HG02840 (cell line): ENCODE measurements around the gene SLC2A4RG.
A peak's percentile ranks its signal among the peaks of the same experiment; 100 is the strongest.

Experiments
- ATAC-seq: cut with Tn5 transposase; IDR thresholded peaks from one replicate; pipeline ENCODE4 v1.9.1; 2021; ENCODE audit warnings: mild to moderate bottlenecking, moderate library complexity, moderate number of reproducible peaks; ENCODE audit not compliant: unreplicated experiment, low FRiP score

Gene SLC2A4RG

GRCh38 chr20:63739130-63740069, at the start of gene SLC2A4RG:
SLC2A4RG (plus strand) TSS chr20:63739776; CDS start chr20:63739913, 137 bp downstream.
- peak; percentile 51 for ATAC-seq

GRCh38 chr20:63690003-63690897, 49.3 kb upstream of the SLC2A4RG start:
- no peak for ATAC-seq

GRCh38 chr20:63690898-63691710, 48.5 kb upstream of the SLC2A4RG start:
- ATAC-seq = no peak

GRCh38 chr20:63691711-63692435, 47.7 kb upstream of the SLC2A4RG start:
- no peak for ATAC-seq

DNA sequence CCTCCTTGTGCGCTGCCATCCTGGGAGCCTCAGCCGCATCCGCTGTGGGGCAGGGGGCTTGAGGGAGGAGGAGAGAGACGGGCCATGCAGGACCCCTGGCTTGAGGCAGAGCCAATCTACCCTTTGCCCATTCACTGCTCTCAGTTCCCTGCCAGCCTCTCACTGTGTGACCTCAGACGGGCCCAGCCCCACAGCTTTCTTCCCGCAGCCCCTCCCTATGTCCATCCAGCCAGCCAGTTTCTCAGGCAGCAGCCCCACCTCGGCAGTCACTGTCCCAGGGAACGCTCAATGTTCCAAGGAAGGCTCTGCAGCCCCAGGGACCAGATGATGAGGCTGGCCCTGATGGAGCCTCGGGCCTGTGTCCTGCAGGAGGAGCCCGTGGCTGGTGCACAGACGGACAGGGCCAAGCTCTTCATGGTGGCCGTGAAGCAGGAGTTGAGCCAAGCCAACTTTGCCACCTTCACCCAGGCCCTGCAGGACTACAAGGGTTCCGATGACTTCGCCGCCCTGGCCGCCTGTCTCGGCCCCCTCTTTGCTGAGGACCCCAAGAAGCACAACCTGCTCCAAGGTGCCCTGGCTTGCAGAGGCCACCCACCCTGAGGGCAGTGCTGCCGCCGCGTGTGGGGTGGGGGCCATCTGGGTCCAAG, 47.0 kb upstream of the SLC2A4RG start:
- no peak for ATAC-seq

GRCh38 chr20:63693083-63693732, 46.4 kb upstream of the SLC2A4RG start:
- no peak for ATAC-seq

DNA sequence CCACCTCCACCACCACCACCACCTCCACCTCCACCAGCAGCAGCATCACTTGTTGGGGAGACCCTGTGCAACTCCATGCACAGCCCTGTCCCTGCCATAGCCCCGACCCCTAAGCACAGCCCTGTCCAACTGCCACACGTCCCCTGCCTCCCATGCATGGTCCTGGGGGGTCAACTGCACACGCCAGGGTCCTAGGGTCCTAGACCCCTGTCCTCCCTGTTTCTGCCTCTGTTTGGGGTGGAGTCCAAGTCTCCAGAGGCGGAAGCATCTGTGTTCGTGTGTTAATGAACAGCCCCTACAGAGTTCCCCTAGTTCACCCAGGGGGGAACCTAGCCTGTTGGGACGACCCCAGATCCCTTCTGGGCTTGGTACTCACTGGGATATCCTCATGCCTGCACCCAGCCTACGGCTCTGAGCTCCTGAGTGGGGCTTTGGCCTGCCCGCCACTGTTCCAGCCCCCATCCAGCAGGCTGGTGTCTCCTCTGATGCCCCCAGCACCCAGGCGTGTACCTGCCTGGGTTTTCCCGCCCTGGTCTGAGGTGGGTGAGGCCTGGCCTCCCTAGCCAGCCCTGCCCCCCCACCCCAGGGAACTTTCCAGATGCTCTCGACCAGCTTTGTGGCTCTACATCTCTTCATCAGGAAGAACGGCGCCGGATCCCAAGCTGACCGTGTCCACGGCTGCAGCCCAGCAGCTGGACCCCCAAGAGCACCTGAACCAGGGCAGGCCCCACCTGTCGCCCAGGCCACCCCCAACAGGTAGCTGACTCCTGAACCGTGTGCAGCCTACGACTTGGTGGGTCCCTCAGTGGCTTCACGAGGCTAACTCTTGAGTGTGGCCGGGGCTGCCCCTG, 45.6 kb upstream of the SLC2A4RG start:
- ATAC-seq = no peak

GRCh38 chr20:63694584-63695423, 44.8 kb upstream of the SLC2A4RG start:
- ATAC-seq = no peak

GRCh38 chr20:63695424-63696305, 43.9 kb upstream of the SLC2A4RG start:
- ATAC-seq = no peak

- ATAC-seq = no peak
Observed at GRCh38 chr20:63696306-63696627, 43.3 kb upstream of the SLC2A4RG start.

GRCh38 chr20:63696628-63697356, 42.8 kb upstream of the SLC2A4RG start, which contains the start of gene TNFRSF6B:
TNFRSF6B (plus strand) TSS chr20:63696652; CDS start chr20:63696768, 116 bp downstream.
- no peak for ATAC-seq

- ATAC-seq = no peak
Observed at GRCh38 chr20:63697357-63697867, 42.2 kb upstream of the SLC2A4RG start.

- ATAC-seq = no peak
Observed at GRCh38 chr20:63697868-63698545, 41.6 kb upstream of the SLC2A4RG start.

DNA sequence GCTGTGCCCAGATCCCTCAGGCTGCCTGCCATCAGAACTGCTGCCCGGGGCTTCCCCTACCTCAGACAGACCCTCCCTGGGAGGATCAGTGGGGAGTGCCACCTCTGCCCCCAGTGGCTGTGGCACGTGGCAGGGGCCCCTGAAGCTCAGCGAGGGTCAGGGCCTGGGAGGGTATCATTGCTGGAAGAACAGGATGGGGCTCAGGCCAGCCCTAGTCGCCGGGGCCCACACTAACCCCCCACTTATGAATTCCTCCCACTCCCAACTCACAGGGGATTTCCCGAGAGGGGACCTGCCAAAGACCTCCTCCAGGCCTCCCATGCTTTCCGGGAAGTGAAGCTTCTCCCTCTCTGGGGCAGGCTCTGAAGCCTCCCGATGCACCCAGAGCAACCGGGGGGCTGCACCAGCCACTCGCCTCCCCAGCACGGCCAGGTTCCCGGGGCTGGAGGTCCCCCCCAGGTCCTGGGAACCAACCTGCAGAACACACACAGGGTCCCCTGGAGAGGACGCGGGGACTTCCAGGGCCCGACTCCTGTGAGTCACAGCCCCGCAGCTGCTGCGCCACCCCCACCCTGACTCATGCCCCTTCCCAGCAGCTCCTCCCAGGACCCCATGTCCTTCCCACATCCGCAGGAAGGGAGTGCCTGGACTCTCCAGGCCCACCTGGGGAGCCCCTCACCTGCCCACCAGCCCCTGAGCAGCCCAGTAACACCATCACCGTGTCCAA, 40.7 kb upstream of the SLC2A4RG start:
- ATAC-seq = no peak
